ENCODE results near the gene NCOA1.
A peak's percentile ranks its signal among the peaks of the same experiment; 100 is the strongest.
"Not testable (repeated sequence)": the region's sequence is repeated elsewhere in the genome, so short reads cannot be mapped to it uniquely, and the experiment has no call there.

NCOA1 gene

DNA sequence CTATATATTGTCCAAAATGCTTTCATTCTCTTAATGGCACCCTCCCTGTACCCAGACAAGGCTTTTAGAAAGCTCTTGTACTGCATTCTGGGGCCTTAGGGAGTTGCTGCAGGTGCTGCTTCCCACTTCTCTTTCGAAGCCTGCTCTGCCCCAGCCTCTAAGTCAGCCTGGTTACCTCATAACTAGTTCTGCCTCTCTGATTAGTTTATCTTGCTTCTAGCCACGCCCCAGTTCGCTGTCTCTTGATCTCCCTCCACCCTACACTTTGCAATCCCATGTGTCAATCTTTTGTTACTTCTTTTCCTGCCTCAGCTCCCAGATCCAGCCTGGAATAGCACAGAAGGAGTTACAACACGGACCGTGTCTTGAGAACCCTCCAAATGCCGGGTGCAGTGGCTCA lies 13.8 kb upstream of the NCOA1 start:
- no peak for DNase-seq

DNA sequence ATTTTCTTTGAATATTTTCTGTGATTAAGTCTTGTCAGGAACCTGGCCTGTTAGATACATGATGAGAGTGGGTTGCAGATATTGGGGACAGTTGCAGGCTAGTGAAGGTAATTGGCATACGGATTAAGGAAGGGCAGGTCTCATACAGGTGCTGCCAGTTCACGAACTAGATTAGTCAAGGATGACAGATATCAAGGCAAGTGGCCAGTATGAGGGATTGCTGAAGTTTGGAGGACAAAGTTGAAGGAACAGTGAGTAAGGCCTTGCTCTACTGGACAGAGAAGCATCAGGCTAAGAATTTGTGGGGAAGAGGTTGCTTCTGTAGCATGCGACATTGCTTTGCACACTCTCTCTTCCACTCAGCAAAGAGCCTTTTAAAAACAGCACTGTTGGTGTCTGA lies 12.8 kb upstream of the NCOA1 start:
- no peak for DNase-seq

DNA sequence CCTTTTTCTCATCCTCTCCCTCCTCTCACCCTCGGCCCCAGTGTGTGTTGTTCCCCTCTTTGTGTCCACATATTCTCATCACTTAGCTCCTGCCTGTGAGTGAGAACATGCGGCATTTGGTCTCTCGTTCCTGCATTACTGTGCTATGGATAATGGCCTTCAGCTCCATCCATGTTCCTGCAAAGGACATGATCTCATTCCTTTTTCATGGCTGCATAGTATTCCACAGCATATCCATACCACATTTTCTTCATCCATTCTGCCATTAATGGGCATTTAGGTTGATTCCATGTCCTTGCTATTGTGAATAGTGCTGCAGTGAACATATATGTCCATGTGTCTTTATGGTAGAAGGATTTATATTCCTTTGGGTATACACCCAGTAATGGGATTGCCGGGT lies 10.8 kb upstream of the NCOA1 start:
- no peak for DNase-seq

DNA sequence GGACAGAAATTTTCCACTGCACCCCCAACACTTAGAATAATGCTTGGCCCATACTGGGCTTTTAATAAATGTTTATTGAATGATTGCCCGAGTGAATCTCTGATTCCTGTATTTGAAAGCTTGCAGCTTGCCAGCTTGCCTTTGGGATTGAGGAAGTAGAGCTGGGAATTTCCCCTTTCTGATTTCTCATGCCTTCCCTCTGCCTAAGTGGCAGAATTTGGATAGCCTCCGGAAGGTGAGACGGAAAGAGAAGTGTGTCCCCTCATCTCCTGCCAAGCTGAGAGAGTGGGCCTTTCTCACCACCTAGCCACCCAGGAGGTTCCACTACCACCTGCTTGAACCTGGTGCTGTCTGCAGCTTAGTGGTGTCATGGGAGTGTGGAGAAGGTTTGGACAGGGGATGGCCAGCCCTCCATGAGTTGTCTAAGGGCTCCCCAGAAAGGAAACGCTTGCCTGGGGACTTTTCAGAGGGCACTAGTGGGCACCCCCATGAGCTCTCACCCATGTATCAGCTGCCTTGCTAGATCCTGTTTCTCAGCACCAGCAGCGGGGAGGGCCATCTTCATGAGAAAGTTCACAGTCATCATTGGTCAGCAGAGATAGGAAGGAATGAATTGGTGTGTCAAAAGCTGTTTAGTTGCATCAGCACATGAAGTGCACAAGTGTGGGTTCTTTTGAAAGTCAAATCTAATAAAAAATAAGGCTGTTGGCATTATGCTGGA lies 8.6 kb upstream of the NCOA1 start:
- peak; percentile 26 for DNase-seq

DNA sequence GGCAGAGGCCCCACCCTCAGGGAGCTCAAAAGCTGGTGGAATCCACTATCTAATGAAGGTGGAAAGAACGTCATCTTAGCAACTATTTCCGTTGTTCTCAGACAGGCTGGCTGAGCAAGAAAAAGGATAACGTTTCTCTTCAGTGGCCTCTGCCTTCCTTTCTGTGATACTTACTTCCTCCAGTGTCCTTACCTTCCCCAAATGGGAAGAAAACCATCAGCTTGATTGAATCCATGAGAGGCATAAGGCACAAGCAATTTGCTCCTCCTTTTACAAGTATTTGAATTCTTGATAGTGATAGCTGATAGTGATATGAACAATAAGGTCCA lies 8.1 kb upstream of the NCOA1 start:
- DNase-seq: no peak

DNA sequence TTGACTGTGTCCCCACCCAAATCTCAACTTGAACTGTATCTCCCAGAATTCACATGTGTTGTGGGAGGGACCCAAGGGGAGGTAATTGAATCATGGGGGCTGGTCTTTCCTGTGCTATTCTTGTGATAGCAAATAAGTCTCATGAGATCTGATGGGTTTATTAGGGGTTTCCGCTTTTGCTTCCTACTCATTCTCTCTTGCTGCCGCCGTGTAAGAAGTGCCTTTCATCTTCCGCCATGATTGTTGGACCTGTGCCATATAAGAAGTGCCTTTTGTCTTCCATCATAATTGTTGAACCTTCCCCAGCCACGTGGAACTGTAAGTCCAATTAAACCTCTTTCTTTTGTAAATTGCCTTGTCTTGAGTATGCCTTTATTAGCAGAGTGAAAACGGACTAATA lies 6.4 kb upstream of the NCOA1 start:
- not testable (repeated sequence) for DNase-seq

DNA sequence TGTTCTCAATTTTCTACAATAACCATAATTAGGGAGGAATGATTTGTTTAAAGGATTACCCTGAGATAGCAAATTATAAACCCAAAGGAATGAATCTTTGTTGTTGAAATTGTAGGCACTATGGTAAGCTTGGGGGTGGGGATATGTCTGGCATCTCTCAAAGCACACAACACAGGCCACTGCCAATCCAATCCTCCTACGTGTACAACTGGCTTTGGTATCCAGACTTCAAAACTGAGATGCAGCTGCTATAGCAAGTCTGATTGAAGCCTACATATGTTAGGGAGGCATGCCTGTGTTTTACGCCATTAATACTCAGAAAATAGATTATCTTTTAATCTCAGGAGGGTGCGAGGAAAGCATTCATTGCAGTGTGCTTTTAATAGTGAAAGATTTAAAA lies 5.9 kb upstream of the NCOA1 start:
- DNase-seq: no peak

DNA sequence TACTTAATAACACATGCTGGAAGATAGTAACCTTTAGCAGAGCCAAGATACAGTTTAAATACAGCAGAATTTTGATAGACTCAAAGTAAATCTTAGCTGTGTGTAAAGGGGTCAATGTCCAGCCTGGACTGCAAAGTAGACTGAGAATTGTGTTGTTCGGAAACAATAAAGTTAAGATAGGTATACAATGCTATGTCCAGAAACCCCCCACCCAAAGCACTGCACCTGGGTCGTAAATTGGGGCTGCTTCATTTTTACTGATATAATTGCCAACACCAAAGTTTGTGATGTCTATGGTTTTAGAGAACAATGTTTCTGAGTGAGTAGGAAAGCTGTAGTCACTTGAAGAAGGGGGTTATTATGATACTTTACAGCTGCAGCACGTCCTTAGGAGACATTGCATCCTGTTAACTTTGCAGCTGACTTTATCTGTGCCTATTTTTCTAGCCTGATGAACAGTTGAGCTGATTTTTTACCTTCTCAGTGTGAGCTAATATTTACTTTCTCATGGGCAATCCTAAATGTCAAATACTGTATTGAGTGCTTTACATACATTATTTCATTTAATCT lies 4.3 kb upstream of the NCOA1 start:
- DNase-seq: no peak

DNA sequence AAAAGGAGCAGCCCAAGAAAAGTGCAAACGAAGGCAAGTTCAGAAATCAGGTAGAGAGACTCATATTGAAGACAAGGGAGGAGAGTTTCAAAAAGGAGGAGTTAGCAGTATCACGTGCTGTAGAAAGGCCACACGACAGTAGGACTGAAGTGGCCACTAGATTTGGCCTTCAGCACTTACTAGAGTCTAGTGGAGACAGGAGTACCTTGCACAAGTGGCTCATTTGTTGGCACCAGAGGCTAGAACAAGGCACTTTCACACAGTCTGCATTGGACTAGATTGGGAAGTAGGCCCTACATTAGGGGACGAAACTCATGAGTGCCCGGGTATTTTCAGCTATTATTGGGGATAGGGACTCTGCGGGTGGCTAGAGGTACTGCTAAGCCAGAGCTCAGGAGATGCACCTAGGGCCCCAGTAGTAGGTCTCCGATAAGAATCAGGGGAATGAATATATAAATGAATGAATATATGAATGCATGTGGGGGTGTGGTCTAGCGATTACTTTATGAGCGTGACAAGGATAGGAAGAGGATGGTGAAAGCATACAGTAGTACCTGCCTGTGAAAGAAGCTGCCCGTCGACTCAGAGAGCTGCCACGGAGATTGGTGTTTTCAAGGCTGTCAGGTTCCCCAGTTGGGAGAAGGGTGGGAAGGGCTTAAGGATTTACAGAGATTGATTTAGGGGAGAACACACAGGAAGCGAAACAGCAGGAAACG lies 1.4 kb upstream of the NCOA1 start:
- DNase-seq: no peak

DNA sequence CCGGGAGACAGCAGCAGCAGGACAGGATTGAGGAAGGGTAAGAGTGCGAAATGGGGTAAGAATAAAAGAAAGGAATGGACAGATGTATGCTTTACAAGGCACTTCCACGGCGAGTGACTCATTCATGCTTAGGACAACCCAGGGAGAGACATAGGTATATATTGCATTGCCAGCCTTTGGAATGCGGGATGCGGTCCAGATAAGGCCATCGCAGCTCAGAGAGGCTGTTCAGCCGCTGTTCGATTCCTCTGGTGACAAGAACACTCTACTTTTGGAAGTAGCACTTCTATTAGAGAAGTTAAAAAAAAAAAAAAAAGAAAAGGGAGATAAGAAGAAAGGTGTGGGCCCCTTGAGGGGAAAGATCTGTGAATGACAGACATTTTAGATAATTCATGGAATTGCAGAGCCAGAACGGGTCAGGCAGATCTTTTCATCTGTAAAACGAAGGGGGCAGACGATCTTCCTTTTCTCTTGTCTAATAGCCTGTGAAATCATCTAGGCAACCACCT lies 819 bp upstream of the NCOA1 start:
- DNase-seq: no peak

DNA sequence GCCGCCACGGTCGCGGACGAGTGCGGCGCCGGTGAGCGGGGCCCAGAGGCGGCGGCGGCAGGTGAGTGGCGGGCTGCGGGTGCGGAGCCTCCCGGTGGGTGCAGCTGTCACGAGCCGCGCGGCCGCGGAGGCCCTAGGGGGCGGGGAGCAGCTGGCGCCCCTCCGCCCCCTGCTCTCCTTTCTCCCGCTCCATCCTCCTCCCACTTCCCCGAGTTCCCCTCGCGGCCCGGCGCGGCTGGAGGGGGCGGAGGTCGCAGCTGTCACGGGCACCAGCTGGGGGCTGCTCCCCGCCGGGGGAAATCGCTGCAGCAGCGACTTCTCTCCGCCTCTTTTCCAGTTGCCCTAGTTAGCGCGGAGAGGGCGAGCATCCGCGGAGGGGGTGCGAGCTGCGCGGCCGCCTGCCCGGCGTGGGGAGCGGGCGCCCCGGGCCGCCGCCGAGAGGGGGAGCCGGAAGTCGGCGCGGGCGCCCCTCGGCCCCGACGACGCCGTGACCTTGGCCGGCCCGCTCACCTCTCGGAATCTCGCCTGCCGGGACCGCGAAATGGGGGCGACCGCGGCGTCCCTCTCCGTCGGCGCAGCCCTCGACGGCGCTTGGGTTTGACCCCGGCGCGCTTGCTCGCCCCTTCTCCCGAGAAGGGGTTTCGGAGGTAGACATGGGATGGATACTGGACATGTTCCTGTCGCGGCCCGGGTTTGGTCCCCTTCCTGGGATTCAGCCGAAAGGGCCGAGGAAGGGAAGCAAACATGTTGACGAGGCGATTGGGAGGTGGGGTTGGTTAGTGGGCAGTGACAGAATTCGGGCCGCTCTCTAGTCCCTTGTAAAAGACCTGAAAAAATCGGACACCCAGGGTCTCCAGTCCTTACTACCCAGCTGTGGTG lies 727 bp downstream of the NCOA1 start:
- peak; percentile 54 for DNase-seq

DNA sequence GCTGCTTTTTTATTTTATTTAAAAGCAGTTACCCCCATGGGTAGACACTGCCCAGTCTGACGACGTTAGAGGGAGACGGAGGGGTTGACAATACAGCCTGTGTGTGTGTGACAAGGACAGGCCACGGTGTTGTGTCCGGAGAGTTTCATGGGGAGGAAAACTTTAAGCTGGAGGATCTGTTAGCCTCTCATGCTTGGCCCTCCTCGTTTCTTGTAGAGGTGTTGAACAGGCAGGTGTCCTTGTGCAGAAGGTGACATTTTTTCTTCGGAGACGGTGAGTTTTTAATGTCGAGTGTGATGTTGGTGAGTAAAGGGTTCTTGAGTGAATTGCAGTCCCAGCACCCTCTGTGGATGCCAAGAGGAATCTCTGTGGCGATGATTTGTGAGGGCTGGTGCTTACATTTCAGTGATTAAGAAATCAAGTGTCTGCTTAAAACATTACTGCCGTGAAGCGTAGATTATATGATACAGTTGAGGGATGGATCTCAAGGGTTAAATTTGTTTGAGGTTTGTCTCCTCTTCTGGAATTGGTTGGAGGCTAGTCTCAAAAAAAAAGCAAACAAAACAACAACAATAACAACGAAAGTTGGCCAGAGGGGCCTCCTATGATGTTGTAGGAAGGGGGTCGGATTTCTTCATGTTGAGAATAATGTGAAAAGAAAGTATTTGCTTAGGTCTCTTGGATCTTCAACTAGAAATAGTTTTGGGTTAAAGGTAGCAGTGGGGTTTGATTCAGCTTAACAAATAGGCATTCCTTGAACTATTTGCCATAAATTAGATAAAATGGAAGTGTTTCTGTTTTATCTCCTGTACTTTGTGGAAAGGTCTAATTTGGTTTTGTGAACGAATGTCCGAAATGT lies 1.6 kb downstream of the NCOA1 start:
- DNase-seq: no peak

DNA sequence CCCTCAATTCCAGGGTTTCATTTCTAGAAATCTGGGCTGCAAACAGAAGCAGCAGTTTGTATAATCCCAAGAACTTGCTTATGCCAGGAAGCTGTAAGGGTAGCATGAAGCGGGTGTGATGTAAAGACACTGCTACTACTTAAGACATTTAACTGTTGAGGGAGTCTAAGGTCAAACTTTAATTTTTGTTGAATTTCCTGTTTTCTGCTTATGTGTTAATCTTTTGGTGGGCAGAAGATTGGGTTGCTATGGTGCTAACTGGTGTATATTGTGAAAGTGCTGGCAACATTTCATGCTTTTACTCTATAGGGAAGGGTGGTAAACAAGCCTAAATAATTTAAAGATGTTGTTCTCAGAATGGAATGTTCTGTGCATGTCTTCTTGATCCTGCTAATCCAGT lies 2.7 kb downstream of the NCOA1 start:
- no peak for DNase-seq

DNA sequence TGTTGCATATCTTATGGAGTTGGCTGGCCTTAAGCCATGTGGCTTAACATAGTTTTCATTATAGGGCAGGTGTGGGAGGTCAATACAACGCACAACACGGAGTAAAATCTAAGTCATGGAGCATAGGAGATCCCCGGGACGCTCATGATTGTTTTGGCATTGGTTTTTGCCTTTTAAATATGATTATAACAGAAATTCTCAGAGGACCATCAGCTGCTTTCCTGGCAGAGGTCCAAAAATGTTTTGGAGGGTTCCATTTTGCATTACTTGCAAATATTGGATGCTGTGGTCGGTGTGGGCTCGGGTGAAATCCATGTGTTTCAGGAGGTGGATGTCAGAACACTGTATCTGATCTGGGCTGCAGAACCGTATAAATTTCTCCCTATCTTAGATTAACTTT lies 3.4 kb downstream of the NCOA1 start:
- no peak for DNase-seq

DNA sequence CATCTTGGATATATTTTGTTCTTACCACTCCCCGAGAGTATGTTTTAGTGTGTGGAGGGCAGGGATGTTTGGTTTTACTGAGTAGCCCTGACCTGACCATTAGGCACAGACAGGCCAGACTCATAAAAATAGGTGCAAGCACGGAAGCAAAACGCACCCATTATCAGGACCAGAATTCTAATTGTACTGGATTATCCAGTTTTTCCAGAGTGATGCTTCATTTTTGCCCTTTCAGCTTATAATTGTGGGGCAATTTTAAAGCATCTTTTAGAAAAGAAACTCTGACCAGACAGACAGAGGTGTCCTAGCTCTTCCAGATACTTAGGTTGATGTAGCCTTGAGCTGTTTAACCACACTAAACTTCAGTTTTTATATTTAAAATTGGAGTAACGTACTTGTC lies 4.4 kb downstream of the NCOA1 start:
- DNase-seq: no peak

DNA sequence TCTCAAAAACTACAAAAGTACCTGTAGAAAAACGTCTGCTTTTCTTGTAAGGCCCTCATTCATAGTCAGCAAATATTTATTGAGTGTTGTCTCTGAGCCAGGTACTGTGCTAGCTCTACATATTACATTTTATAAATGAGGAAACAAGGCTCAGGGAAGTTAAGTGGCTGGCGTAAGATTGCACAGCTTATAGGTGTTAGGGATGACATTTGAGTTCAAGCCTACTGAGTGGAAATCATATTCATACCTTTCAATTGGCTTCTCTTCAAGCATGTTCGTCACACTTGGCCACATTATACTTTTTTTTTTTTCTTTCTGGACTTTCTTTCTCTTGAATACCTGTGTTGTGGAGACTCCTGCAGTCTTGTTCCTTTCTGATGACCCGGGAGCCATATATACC lies 5.9 kb downstream of the NCOA1 start:
- no peak for DNase-seq

DNA sequence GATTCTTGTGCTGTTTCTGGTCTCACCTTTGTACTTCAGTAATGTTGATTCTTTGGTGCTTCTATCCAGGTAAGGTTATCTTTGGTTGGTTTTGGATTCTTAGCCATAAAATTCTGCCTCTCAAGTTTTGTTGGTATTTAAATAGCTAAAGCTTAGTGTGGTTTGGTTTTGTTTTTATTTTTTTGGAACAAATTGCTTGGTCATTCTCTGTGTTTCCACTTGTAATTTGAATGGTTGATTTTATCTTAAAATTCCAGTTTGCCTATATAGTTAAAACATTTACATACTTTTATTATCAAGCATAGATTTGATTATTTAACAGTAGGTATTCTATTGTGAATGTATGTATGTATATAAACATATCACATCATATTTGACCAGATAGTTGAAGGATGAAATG lies 6.6 kb downstream of the NCOA1 start:
- DNase-seq: no peak

DNA sequence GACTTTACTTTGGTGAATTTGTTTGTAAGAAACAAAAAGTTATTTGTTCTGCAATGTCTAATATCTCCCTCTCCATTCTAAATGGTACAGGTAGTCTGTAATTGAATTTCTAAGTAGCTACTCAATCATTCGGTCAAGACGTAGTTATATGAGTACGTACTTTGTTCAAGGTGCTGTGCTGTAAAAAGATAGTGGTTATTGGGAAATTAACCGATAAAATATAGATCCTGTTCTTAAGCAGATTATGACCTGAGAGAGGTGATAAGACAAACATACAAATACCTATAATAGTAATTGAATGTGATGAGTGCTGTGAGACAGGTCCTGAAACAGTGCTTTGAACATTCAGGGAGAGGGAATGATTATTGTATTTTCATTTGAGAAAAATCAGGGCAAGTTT lies 7.1 kb downstream of the NCOA1 start:
- DNase-seq: no peak

DNA sequence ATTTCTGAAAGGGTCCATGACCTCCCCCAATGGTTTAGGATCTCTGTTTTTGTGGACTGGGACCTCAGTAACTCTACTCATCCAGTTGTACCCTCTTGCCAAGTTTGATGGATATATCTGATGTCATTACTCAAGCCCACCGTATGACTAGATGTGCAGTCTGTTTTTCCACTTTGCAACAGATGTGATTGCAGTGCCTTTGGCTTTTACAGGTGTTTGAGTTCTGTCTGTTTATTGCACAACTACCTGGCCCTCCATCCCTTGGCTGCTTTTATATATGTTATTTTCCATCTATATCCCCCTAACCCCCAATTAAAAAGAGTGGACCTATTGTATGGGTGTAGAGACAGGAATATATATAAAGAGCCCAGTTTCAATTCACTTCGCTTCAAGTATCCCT lies 10.8 kb downstream of the NCOA1 start:
- DNase-seq: no peak

DNA sequence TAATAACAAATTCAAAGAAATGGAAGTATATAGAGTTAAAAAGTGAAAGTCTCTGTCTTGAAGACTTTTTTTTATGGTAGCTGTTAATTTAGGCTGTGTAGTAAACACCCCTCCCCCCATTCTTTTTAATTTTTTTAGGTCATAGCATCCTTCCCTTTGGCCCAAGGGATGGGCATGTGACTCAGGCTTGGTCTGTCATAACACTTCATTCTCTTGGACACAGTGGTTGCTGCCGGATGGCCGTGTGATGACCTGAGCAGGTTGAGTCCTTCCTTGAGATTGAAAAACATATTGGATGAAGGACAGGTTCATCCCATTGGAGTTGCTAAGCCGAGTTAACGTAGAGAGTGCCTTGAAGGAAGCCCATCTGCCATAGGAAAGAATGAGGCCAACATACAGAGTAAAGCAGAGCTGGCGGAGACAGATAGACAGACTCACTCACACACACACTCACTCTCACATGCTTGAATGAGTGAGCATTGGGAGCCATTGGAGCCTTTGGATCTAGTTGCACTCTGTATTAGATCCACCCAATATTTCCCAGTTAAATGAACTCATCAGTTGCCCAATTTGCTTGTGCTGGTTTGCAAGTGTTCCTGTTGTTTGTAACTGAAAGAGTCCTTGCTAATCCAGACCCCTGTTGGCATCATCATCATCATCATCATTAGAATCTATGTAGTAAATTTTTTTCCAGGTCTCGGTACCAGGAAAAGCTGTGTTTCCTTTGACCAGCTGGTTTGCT lies 14.7 kb downstream of the NCOA1 start:
- no peak for DNase-seq

DNA sequence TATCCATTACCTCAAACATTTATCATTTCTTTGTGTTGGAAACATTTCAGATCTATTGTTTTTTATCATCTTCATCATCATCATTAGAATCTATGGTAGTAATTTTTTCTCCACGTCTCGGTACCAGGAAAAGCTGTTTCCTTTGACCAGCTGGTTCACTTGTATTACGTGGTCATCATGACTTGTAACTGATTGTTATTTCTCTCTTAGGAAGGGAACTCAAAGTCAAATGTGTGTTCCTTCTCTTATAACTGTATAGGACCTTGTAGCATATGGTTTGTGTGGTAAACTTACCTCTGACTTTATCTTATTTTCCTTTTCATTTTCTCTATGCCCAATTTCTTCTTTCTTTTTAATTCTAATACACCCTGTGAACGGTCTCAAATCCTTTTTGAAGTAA lies 16.5 kb downstream of the NCOA1 start:
- no peak for DNase-seq

DNA sequence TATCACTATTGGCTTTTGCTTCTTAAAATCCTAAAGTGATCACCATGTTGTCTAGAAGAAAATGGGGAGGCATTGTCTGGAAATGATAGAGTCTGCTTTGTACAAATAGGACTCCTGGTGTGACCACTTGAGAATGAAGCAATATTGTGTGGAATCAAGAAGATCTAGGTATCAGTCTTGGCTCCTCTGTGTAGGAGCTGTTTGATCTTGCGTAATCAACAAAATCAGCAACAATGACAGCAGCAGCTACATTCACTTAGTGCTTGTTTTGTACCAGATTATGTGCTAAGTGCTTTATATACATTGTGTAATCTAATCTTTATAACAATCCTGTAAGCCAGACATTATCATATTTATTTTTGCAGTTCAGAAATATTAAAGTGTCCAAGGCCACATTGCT lies 17.8 kb downstream of the NCOA1 start:
- no peak for DNase-seq
